Aorta (tissue), 5 donors: ENCODE measurements around the gene IL18R1. TPM values are rescaled to one million over a fixed set of nuclear protein-coding genes. Genes with fewer than 3 reads are reported as not detected.

Source experiments
- ATAC-seq: fragments of 200-7000 bp; cut with Tn5 transposase; one replicate; pipeline ENCODE4 v1.9.1; 2022; ENCODE audit warnings: moderate library complexity; ENCODE audit not compliant: low FRiP score
- DNase-seq, 2 donors: peaks; one replicate each; pipeline ENCODE4 v3.0.0-alpha.2; 2020
- H3K27ac ChIP-seq, 2 donors: one replicate each; pipeline ENCODE4 v1.5.1; 2013; ENCODE audit warnings: low read length in 2 of 2, mild to moderate bottlenecking in 2 of 2, moderate library complexity in 2 of 2, control low read depth in 1 of 2, inconsistent platforms in 1 of 2, low read depth in 1 of 2
- H3K27me3 ChIP-seq, 2 donors: one replicate each; pipeline ENCODE4 v1.6.1; 2013; ENCODE audit warnings: control low read depth in 1 of 2, low read length in 1 of 2, mild to moderate bottlenecking in 1 of 2, moderate library complexity in 1 of 2; ENCODE audit not compliant: insufficient read depth in 2 of 2, control insufficient read depth in 1 of 2
- H3K36me3 ChIP-seq, 2 donors: one replicate each; pipeline ENCODE4 v1.6.1; 2013; ENCODE audit warnings: control low read depth in 1 of 2, low read length in 1 of 2, mild to moderate bottlenecking in 1 of 2; ENCODE audit not compliant: insufficient read depth in 2 of 2, control insufficient read depth in 1 of 2
- H3K4me1 ChIP-seq, 2 donors: one replicate each; pipeline ENCODE4 v1.6.1; 2013; ENCODE audit warnings: low read length in 2 of 2, control low read depth in 1 of 2, mild to moderate bottlenecking in 1 of 2, moderate library complexity in 1 of 2; ENCODE audit not compliant: insufficient read depth in 2 of 2, control insufficient read depth in 1 of 2
- H3K4me3 ChIP-seq, 2 donors: one replicate each; pipeline ENCODE4 v1.5.1; 2013; ENCODE audit warnings: low read length in 2 of 2, control low read depth in 1 of 2, mild to moderate bottlenecking in 1 of 2
- H3K9me3 ChIP-seq: one replicate; pipeline ENCODE4 v1.6.1; 2013; ENCODE audit warnings: mild to moderate bottlenecking, low read length; ENCODE audit not compliant: control insufficient read depth
- WGBS, 2 donors: extraction: QIAGEN DNeasy Blood & Tissue Kit; methylation state at CpG; one replicate each; pipeline ENCODE4 v1.1.7; 2013; 5-methylcytosine and 5-hydroxymethylcytosine counted together
- intact Hi-C, 2 donors: fragments of 100-400 bp; cut with DNase I; formaldehyde crosslinking; loops; one replicate each; pipeline versions ENCODE4 v1.14.2 to v1.15.0; 2022
- long read RNA-seq, 2 donors: library from polyadenylated mRNA; unstranded; transcript quantifications; one replicate each; pipeline ENCODE4 v2.0.0, GENCODE V29; 2020 to 2021
- polyA plus RNA-seq, 2 donors: library from polyadenylated mRNA; stranded (reverse); fragments of 200-250 nt; gene quantifications; one replicate each; pipeline ENCODE4 v1.2.3, GENCODE V29; 2013
- total RNA-seq, 2 donors: library from RNA; stranded (reverse); fragmentation: NEBNext Ultra II Directional; extraction: Animal tissue kit (Norgen Biotek cat#: 25700); gene quantifications; one replicate each; pipeline ENCODE4 v1.2.1, GENCODE V29; 2021
- donor health status: healthy with polysubstance abuse.
- donor health status: Bipolar disorder and iron deficiency.
- donor health status: DM: no; HTN: no; CAD: no.
- donor health status: DM: no; HTN: no; CAD: no.
- donor health status: DM: yes; HTN: yes; CAD: no.

The IL18R1 gene
- 10 to 100 TPM in 1 of 2 donors, 1 to 10 TPM in 1; 8.0 to 11.0 TPM for total RNA-seq
- 1 to 10 TPM in 1 of 2 donors, under 1 TPM in 1; 0.33 to 1.6 TPM for polyA plus RNA-seq
- long read RNA-seq, donor 1, partial matches to known transcripts, result 3 of 8 reads
- long read RNA-seq, donor 1, other reads (novel, unspliced or antisense), result 5 of 8 reads
- long read RNA-seq, donor 2, partial matches to known transcripts, result 0 of 5 reads
- long read RNA-seq, donor 2, other reads (novel, unspliced or antisense), result 5 of 5 reads

GRCh38 chr2:102355526-102356380 is at the start of gene IL18R1:
IL18R1 (plus strand) TSS chr2:102355796; CDS start chr2:102362661, 6,865 bp downstream.
- Histone ChIP-seq H3K9me3 (no peaks in the 10 kb centered on the region), H3K4me3 (peak within 1 kb of the TSS; percentile 39 to 74), H3K36me3 (no peaks in the 10 kb centered on the region), H3K27me3 (no peaks in the 10 kb centered on the region), H3K4me1 (no peaks in the 10 kb centered on the region), H3K27ac (no peak within 1 kb of the TSS)
- intact Hi-C loops, result loop anchor here (5.0 to 10.0 kb wide), 4 partner anchors 101 to 351 kb away; no protein-coding TSS in a partner anchor
- DNase-seq, result peak; percentile 86 to 93
- peak; percentile 97 for ATAC-seq
- WGBS, 2 donors, result 1 to 2% methylated on average over 63 to 69 of the region's 69 CpGs

- Histone ChIP-seq H3K36me3 (no peaks in the 10 kb centered on the region), H3K27me3 (peaks cover 0 to 1% of the 10 kb centered on the region in 2 donors), H3K4me1 (no peaks in the 10 kb centered on the region), H3K4me3 (no peak overlapping the region), H3K9me3 (no peaks in the 10 kb centered on the region), H3K27ac (no peak overlapping the region)
- DNase-seq (no peak), ATAC-seq (no peak)
- WGBS, 2 donors, result 69 to 74% methylated on average over 1 of the region's 1 CpG
- intact Hi-C loops, result no loop called here
Observed at GRCh38 chr2:102306125-102306524, 49.5 kb upstream of the IL18R1 start.

GRCh38 chr2:102310964-102311640 is 44.5 kb upstream of the IL18R1 start, which contains the start of gene IL1RL1:
IL1RL1 (plus strand) TSS chr2:102311563; CDS start chr2:102338265, 26,702 bp downstream.
- Histone ChIP-seq H3K9me3 (no peaks in the 10 kb centered on the region), H3K36me3 (no peaks in the 10 kb centered on the region), H3K27me3 (peaks cover 0 to 1% of the 10 kb centered on the region in 2 donors), H3K27ac (no peak within 1 kb of the TSS), H3K4me1 (no peaks in the 10 kb centered on the region), H3K4me3 (no peak within 1 kb of the TSS)
- intact Hi-C loops, result no loop called here
- DNase-seq (no peak), ATAC-seq (no peak)
- WGBS, 2 donors, result 76 to 77% methylated on average over 5 of the region's 5 CpGs

GRCh38 chr2:102313025-102313424 is 42.6 kb upstream of the IL18R1 start:
- Histone ChIP-seq H3K27ac (no peak overlapping the region), H3K27me3 (peaks cover 0 to 1% of the 10 kb centered on the region in 2 donors), H3K4me1 (no peaks in the 10 kb centered on the region), H3K36me3 (no peaks in the 10 kb centered on the region), H3K9me3 (no peaks in the 10 kb centered on the region), H3K4me3 (no peak overlapping the region)
- intact Hi-C loops, result no loop called here
- 92 to 98% methylated on average over 2 of the region's 2 CpGs for WGBS, 2 donors
- no peak for ATAC-seq
- DNase-seq, result no peak

GRCh38 chr2:102313471-102313870 is 42.1 kb upstream of the IL18R1 start:
- DNase-seq, result no peak

GRCh38 chr2:102313950-102314349 is 41.6 kb upstream of the IL18R1 start:
- H3K27ac ChIP-seq, result no peak overlapping the region
- intact Hi-C loops, result no loop called here
- DNase-seq, result no peak
- H3K36me3 ChIP-seq, result no peaks in the 10 kb centered on the region
- WGBS, 2 donors, result 89 to 94% methylated on average over 3 of the region's 3 CpGs
- no peaks in the 10 kb centered on the region for H3K4me1 ChIP-seq
- H3K4me3 ChIP-seq, result no peak overlapping the region
- peaks cover 0 to 1% of the 10 kb centered on the region in 2 donors for H3K27me3 ChIP-seq
- H3K9me3 ChIP-seq, result no peaks in the 10 kb centered on the region
- no peak for ATAC-seq

More at GRCh38 chr2:102313471-102313870, 42.1 kb upstream of the IL18R1 start:
- ATAC-seq, result no peak
- WGBS, 2 donors, result 86 to 99% methylated on average over 8 of the region's 8 CpGs
- no peaks in the 10 kb centered on the region for H3K9me3 ChIP-seq
- intact Hi-C loops, result no loop called here
- no peaks in the 10 kb centered on the region for H3K36me3 ChIP-seq
- no peak overlapping the region for H3K4me3 ChIP-seq
- no peak overlapping the region for H3K27ac ChIP-seq
- H3K27me3 ChIP-seq, result peaks cover 0 to 1% of the 10 kb centered on the region in 2 donors
- no peaks in the 10 kb centered on the region for H3K4me1 ChIP-seq

GRCh38 chr2:102315921-102316320 is 39.7 kb upstream of the IL18R1 start:
- Histone ChIP-seq H3K27ac (no peak overlapping the region), H3K9me3 (no peaks in the 10 kb centered on the region), H3K4me1 (no peaks in the 10 kb centered on the region), H3K27me3 (no peaks in the 10 kb centered on the region), H3K4me3 (no peak overlapping the region), H3K36me3 (no peaks in the 10 kb centered on the region)
- intact Hi-C loops, result no loop called here
- WGBS, 2 donors, result 79 to 86% methylated on average over 2 of the region's 2 CpGs
- ATAC-seq, result no peak
- no peak for DNase-seq

- Histone ChIP-seq H3K36me3 (no peaks in the 10 kb centered on the region), H3K27ac (no peak overlapping the region), H3K4me3 (no peak overlapping the region), H3K27me3 (no peaks in the 10 kb centered on the region), H3K4me1 (peaks cover 0 to 1% of the 10 kb centered on the region in 2 donors), H3K9me3 (no peaks in the 10 kb centered on the region)
- intact Hi-C loops, result no loop called here
- ATAC-seq (no peak), DNase-seq (no peak)
- 67 to 69% methylated on average over 2 of the region's 2 CpGs for WGBS, 2 donors
Observed at GRCh38 chr2:102317715-102318114, 37.9 kb upstream of the IL18R1 start.
